ENCODE results near the gene ARHGEF2. TPM values are rescaled to one million over a fixed set of nuclear protein-coding genes. Genes with fewer than 3 reads are reported as not detected.
A peak's percentile ranks its signal among the peaks of the same experiment; 100 is the strongest.

The ARHGEF2 gene
- total and polyA plus RNA-seq, 9 of the 15 experiments (the other 6 are each of a cell fraction or from before 2014, with no cell fraction given), result 7.1 to 162 (median 62.2) TPM

- TF ChIP-seq BRD4 (IDR thresholded peaks at IDR 0.05) (0 out of 2 replicates have a peak, but pooled peaks have one; percentile 39), SIRT6 (IDR thresholded peaks at IDR 0.05; ENCODE audit: low read depth, low read length) (no peak), ZNF347 (CRISPR knock-in tag; IDR thresholded peaks at IDR 0.05; ENCODE audit: low read depth) (no peak), TEAD2 (tag; IDR thresholded peaks at IDR 0.05) (no peak), BMI1 (IDR thresholded peaks at IDR 0.05; ENCODE audit: low read length) (no peak), NFE2 (IDR thresholded peaks at IDR 0.05; ENCODE audit: low read depth) (peak; percentile 39; the same call in 1 of the 2 replicates), PTTG1 (tag; IDR thresholded peaks at IDR 0.05; ENCODE audit: low read depth) (no peak), RAD51 (IDR thresholded peaks at IDR 0.05; ENCODE audit: borderline replicate concordance, low read depth) (no peak), MTF1 (CRISPR knock-in tag; IDR thresholded peaks at IDR 0.05; ENCODE audit: borderline replicate concordance) (no peak), HDGF (IDR thresholded peaks at IDR 0.05) (peak; percentile 72; the same call in 1 of the 2 replicates), NKRF (IDR thresholded peaks at IDR 0.05; ENCODE audit: borderline replicate concordance) (peak; percentile 77; the same call in 1 of the 2 replicates), ERF (CRISPR knock-in tag; IDR thresholded peaks at IDR 0.05) (no peak), ZBTB12 (CRISPR knock-in tag; IDR thresholded peaks at IDR 0.05) (no peak), RFX7 (CRISPR knock-in tag; IDR thresholded peaks at IDR 0.05) (no peak), ARID3A (IDR thresholded peaks at IDR 0.05; ENCODE audit: borderline replicate concordance, low read depth, low read length) (no peak), ZNF41 (CRISPR knock-in tag; conservative IDR thresholded peaks at IDR 0.05) (no peak), ATF3 (IDR thresholded peaks at IDR 0.05) (peak; percentile 78), ATF3 (CRISPR knock-in tag; conservative IDR thresholded peaks at IDR 0.05) (no peak; the same call in 1 of the 2 replicates), ZNF224 (CRISPR knock-in tag; IDR thresholded peaks at IDR 0.05) (no peak), PHF21A (IDR thresholded peaks at IDR 0.05; ENCODE audit: borderline replicate concordance, low read depth) (peak; percentile 62; the same call in 1 of the 2 replicates), IRF2 (CRISPR knock-in tag; IDR thresholded peaks at IDR 0.05) (no peak), NCOA6 (IDR thresholded peaks at IDR 0.05) (no peak), RBBP5 (IDR thresholded peaks at IDR 0.05; ENCODE audit: borderline replicate concordance, insufficient read depth, low read length, poor library complexity, severe bottlenecking) (peak; percentile 7), NEUROD1 (IDR thresholded peaks at IDR 0.05; ENCODE audit: borderline replicate concordance, low read depth, low read length, partially characterized antibody) (no peak), HIVEP1 (CRISPR knock-in tag; IDR thresholded peaks at IDR 0.05) (no peak)
These were observed 7.7 kb downstream of the ARHGEF2 start (continued) for GRCh38 chr1:155970531-155971167.

All from K562 (cell line).